Measurements from ENCODE around the gene ISY1. TPM values are rescaled to one million over a fixed set of nuclear protein-coding genes. Genes with fewer than 3 reads are reported as not detected.

Gene ISY1
- total RNA-seq, 1 experiment from 2014 or later, result 43.6 TPM

DNA sequence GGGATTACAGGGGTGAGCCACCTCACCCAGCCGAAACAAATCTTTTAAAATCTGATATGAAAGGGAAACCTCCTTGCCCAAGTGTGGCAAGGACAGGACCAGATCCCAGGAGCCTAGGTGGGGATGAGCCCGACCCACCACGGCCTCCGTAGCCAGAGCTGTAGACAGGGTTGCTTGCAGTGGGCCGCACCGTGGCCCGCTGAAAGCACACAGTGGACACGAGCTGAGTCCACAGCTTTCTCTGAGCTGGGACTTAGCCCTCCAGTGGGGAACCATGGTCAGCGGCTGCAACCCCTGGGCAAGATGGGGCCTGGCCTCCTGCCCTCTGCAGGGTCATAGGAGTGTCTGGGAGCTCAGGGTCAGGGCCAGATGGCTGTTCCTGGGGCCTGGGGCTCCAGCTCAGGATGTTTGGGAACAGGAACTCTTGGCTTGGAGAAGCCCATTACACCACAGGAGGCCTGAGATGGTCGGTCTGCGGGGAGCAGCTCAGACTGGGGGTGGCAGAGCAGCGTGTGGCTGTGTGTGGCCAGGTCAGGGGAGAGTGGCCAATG, 75.6 kb downstream of the ISY1 start:
- TF ChIP-seq FOSL1 (IDR thresholded peaks at IDR 0.05; ENCODE audit: low read depth) (no peak), SP1 (IDR thresholded peaks at IDR 0.05; ENCODE audit: low read depth) (no peak), SRF (IDR thresholded peaks at IDR 0.05; ENCODE audit: low read depth) (no peak), POLR2AphosphoS5 (IDR thresholded peaks at IDR 0.05; ENCODE audit: low read depth, low read length) (no peak), EGR1 (IDR thresholded peaks at IDR 0.05; ENCODE audit: low read depth) (no peak), ZBTB33 (IDR thresholded peaks at IDR 0.05; ENCODE audit: extremely low read depth, insufficient replicate concordance, low read length) (no peak), POLR2A (IDR thresholded peaks at IDR 0.05; ENCODE audit: borderline replicate concordance, extremely low read depth, insufficient read depth, insufficient read length) (no peak), EZH2phosphoT487 (IDR thresholded peaks at IDR 0.05; ENCODE audit: borderline replicate concordance) (no peak), YY1 (IDR thresholded peaks at IDR 0.05; ENCODE audit: extremely low read depth, insufficient replicate concordance, low read depth, low read length) (no peak), SIN3A (IDR thresholded peaks at IDR 0.05; ENCODE audit: low read depth) (no peak), ELF1 (IDR thresholded peaks at IDR 0.05; ENCODE audit: borderline replicate concordance, low read depth) (no peak)
- POLR2A ChIA-PET, result no interaction called here
- H3K4me3 ChIP-seq (replicated peaks in 1 of 2; ENCODE audit: low read depth in 1 of 2, low read length in 2 of 2), result no peak overlapping the region
- H3K4me1 ChIP-seq (ENCODE audit: control insufficient read depth in 1 of 2, insufficient read depth in 2 of 2, low read length in 2 of 2), result no peaks in the 10 kb centered on the region
- no peaks in the 10 kb centered on the region for H3K9me2 ChIP-seq (ENCODE audit: insufficient read depth)
- H4K20me1 ChIP-seq (ENCODE audit: insufficient read depth), result no peaks in the 10 kb centered on the region
- H3K36me3 ChIP-seq (ENCODE audit: control insufficient read depth in 1 of 2, insufficient read depth in 2 of 2, low read length in 2 of 2), result no peaks in the 10 kb centered on the region
- BruUV-seq (replicated peaks), result no TSS peak
- DNase-seq (ENCODE audit: low read depth, low spot score) (no peak), ATAC-seq (no peak)
- H3K27me3 ChIP-seq (ENCODE audit: insufficient read depth, low read length), result no peaks in the 10 kb centered on the region
- H3K9ac ChIP-seq (ENCODE audit: low read length), result no peak overlapping the region
- RAD21 ChIA-PET (ENCODE audit: low non-redundant PET in 1 of 2, low total read pairs in 2 of 2, uncharacterized antibody in 2 of 2, unreplicated experiment in 2 of 2), result no interaction called here
- no peak overlapping the region for H3K27ac ChIP-seq (ENCODE audit: low read depth, low read length)
- intact Hi-C loops (cut with micrococcal nuclease), result no loop called here
- H3K9me3 ChIP-seq (ENCODE audit: control insufficient read depth in 1 of 2, insufficient read depth in 1 of 2, low read depth in 1 of 2, low read length in 2 of 2), result no peaks in the 10 kb centered on the region
- CTCF ChIA-PET, result no interaction called here
- no peaks in the 10 kb centered on the region for H3K79me2 ChIP-seq (ENCODE audit: insufficient read depth, low read length)
- H3K4me2 ChIP-seq (ENCODE audit: low read length), result no peak overlapping the region
- no peak overlapping the region for H2AFZ ChIP-seq (ENCODE audit: low read depth, low read length, poor library complexity, severe bottlenecking)

All from HCT116 (cell line).